ENCODE results near the gene HOXD8.

HOXD8 gene

DNA sequence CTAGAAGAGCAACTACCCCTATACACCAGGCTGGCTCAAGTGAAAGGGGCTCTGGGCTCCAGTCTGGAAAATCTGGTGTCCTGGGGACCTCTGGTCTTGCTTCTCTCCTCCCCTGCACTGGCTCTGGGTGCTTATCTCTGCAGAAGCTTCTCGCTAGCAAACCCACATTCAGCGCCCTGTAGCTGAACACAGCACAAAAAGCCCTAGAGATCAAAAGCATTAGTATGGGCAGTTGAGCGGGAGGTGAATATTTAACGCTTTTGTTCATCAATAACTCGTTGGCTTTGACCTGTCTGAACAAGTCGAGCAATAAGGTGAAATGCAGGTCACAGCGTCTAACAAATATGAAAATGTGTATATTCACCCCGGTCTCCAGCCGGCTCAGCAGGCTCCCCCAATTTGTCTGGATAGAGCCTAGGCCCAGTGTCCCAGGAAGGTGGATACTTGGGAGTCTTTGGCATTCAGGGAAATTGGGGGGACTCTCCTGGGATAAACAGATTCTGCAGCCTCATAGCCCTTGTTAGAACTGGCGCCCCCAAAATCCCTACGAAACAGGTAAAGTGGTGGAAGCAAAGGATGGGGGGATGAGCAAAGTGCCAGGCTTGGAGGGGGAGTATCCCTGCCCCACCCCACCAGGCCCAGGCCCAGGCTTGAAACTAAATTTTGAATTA, 19.4 kb downstream of the HOXD8 start:
- DNase-seq, result no peak

DNA sequence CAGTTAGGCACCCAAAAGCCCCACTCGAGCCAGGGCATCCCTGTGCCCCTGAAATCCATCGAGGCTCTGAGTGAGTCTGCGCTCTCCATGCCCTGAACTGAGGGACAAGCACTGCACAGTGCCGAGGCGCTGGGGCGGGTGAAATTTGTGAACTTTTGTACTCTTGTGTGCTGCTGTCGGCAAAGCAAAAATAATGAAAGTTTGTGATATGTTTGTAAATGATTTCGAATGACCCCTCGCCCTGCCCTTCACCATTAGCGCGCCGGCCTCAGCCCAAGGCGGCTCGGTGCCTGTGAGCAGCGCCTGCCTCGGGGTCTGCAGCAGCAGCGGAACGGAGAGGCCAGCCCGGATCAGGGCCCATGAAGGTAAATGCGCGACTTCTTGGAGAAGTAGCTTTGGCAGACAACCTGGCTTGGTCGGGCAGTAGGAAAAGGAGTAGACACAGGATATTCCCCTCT, 20.0 kb downstream of the HOXD8 start:
- no peak for DNase-seq

DNA sequence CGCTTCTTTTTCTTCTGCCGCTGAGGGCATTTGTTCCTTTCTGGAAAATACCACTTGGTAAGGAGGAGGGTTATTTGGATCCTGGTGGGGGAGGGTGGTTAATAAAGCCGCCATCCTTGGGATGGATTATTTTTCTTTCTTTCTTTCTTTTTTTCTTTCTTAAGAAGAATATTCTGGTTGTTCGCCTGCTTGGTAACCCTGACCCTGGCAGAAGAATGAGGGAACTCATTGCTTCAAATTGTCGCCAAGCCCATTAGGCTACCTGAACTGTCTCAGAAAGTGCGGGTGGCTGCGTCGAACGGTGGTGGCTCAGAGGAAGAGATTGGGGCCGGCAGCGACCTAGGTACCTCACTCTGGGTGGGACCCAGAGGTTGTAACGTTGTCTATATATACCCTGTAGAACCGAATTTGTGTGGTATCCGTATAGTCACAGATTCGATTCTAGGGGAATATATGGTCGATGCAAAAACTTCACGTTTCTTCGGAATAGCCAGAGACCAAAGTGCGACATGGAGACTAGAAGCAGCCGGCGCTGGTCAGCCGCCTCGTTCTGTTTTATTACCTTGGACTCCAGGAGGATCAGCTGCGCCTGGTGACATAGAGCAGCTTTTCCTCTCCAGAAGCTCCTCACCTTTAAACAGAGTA, 20.6 kb downstream of the HOXD8 start:
- DNase-seq, result no peak

DNA sequence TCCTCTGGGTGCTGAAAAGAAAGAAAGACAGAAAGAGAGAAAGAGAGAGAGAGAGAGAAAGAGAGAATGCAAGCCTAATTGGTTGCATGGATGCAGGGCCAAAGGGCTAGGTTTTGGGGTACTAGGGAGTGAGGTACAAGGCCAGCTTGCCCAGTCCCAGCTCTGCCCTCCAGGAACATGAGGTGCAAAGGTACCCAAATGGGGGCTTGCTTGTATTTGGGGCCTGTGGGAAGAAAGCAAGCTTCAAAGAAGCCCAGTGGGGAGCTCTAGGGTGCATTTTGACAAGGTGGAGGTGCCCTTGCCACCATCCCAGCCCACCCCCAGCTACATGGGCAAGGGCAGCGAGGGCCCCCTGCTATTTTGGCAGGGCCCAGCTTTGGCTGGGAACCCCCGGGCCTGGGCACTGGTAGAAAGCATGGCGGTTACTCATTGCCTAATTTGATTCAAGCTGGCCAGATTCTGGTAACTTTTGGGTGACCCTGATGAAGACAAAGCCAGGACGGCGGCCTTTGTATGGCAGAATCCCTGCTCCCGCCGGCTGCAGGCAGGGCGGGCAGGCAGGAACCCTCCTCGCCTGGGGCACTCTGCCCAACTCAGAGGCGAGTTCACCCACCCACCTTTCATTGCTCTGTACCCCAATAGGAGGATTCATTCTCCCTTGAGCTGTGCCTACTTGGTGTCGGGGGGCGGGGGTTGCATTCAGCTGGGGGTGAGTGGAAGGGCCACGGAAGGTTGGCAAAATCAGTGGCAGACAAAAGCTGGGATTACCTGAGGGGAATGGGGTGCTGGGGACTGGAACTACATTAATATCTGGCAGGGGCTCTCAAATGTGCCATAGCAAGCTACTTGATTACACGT, 21.3 kb downstream of the HOXD8 start:
- DNase-seq, result no peak

DNA sequence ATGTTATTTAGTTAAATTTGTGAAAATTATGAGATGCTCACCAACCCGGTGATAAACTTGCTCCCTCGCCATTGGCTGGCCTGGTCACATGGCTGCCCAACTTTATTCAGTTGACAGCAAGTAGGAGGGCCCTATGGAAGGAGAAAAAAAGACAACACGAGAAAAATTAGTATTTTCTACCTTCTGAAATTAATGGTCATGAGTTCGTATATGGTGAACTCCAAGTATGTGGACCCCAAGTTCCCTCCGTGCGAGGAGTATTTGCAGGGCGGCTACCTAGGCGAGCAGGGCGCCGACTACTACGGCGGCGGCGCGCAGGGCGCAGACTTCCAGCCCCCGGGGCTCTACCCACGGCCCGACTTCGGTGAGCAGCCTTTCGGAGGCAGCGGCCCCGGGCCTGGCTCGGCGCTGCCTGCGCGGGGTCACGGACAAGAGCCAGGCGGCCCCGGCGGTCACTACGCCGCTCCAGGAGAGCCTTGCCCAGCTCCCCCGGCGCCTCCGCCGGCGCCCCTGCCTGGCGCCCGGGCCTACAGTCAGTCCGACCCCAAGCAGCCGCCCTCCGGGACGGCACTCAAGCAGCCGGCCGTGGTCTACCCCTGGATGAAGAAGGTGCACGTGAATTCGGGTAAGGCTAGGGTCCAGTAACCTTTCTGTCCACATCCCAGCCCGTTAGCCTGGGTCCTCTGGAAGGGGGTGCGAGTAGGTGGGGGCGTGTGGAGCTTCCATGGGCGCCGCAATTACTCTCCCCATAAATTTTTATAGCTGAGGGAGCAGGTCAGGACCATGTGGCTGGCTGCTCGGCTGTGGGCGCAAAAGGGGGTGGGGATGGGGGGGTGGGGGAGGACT, 22.2 kb downstream of the HOXD8 start, which contains the start of gene HOXD4:
Gene HOXD4 (plus strand): TSS at position 109 of the 846 bp plus-strand sequence. CDS start 84 bp downstream, at position 193.
- no peak for DNase-seq

DNA sequence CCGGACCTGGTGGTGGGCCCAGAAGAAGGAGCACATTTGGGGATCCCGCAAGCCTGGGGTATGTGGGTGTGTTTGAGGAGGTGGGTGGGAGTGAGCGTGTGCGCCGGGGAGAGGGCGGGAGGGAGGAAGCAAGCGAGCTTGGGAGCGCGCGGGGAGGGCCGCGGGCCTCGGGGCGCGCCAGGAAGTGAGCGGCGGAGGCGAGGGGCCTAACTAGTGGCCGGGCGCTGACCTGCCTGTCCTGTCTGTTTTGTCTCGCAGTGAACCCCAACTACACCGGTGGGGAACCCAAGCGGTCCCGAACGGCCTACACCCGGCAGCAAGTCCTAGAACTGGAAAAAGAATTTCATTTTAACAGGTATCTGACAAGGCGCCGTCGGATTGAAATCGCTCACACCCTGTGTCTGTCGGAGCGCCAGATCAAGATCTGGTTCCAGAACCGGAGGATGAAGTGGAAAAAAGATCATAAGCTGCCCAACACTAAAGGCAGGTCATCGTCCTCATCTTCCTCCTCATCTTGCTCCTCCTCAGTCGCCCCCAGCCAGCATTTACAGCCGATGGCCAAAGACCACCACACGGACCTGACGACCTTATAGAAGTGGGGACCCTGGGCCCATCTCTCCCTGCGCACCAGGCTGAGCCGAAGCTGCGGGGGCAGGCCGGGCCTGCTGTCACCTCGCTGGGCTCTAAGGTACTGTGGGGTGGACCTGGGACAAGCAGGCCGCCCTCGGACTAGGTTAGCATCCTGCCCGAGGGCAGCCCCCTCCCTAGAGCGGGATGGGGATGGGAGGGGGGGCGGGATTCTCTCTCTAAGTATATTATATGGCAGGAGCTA, 23.1 kb downstream of the HOXD8 start:
- no peak for DNase-seq

DNA sequence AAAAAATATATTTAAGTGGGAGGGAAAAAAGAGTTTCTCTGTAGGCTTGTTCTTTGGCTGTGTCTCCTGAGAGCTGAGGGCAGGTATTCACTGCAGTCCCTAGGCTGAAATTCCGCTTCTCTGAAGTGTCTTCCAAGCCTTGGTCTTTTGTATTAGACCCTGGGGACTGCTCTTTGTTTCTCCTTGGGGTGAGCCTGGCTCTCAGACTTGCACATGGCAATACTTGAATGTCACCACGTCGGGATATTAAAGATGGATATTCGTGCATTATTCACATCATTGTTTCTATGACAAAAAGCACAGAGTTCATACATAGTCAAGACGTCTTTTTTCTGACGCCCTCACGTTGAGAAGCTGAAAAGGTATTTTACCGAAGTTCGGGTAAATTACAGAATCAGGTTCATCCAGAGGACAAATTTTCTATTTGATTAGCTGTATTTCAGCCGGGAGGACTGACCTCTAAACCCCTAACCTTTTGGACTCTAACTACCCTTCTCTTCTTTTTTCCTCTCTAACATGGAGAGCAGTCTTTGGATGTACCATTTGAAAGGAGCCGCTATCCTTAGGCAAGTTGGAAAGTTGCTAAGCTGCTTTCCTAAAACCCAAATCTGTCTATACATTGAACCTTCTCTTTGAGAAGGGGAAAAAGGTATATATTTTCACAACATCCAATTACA, 25.2 kb downstream of the HOXD8 start:
- no peak for DNase-seq

DNA sequence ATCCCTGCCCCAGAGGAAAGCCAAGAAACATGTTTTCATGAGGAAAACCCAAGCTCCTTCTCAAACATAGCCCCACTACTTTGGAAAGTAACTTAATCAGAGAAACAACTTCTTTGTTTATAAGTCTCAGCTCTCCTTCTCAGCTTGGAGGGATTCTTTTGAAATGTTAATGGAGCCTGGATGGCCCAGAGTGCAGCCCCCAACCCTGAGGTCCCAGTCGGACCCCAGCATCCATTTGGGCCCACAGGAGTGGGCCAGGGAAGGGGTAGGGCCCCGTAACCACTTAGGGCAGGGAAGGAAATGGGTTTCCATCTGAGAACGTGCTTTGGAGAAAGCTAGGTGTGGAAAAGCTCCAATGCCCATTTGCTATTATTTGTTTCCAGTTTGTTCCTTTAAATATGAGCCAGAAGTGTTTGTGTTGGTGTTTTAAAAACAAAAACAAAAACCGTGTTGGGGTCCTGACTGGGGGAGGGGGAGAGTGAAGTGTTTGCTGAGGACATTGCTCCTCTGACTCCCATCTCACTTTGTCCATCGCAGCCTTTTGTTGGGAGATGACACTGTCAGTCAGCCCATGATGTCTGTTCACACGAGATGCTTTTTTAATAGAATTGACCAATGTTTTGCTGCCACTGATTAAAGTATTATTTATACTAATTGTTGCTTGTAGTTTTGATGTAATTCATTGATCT, 26.0 kb downstream of the HOXD8 start:
- DNase-seq, result no peak

DNA sequence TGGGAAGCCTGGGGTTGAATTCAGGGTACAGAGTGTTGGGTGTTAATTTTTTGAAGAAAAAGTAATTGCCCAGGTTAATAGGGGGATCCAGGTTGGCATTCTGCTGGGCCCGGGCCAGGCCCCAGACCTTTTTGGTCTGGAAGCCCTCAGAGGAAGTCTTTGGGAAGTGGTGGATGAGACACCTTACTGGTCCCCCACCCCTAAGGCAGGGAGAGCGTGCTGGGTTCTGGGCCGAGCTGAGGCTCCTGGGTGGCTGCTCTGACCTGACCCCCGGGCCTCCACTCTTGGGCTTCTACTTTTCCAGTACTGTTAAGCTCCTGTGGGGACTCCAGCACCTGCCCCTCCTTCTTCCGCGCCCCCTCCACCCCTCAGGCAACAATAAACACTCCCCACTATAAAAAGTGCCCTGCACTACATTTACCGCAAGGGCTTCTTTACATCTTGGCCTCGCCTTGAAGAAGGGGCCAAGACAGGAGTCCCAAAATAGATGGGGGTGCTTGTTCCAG, 26.8 kb downstream of the HOXD8 start:
- no peak for DNase-seq

DNA sequence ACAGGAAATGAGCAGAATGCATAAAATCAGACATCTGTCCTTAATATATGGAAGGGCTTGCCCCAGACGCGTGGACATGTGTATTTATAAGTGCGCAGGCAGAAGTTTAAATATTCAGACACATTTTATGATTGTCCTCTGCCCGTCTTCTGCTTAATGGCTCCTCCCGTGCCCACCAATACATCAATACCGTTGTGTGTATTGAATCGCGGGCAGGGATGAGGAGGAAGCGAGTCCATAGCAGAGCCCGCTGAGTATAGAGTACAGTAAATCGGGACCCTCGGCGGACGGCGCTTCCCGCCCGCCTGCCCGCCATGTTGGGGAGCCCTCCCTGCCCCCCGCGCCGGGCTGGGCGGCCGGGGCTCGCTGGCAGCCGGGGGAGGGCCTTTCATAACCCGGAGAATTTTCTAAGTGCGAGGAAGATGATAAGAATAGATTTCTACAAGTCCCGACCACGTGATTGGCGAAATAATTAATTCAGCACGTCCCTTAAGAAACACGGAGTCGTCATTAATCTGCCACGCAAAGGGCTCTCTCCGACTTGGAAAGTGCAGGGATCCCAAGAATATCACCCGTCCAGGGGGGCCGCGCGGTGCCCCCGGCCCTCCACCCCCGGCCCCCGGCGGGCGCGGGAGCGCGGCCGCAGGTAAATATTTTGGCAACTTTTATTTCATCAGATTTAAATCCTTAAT, 27.4 kb downstream of the HOXD8 start, which contains the start of gene HOXD3:
Gene HOXD3 (plus strand): TSS at position 501 of the 692 bp plus-strand sequence. CDS start 11,808 bp downstream, outside the sequence.
- no peak for DNase-seq

DNA sequence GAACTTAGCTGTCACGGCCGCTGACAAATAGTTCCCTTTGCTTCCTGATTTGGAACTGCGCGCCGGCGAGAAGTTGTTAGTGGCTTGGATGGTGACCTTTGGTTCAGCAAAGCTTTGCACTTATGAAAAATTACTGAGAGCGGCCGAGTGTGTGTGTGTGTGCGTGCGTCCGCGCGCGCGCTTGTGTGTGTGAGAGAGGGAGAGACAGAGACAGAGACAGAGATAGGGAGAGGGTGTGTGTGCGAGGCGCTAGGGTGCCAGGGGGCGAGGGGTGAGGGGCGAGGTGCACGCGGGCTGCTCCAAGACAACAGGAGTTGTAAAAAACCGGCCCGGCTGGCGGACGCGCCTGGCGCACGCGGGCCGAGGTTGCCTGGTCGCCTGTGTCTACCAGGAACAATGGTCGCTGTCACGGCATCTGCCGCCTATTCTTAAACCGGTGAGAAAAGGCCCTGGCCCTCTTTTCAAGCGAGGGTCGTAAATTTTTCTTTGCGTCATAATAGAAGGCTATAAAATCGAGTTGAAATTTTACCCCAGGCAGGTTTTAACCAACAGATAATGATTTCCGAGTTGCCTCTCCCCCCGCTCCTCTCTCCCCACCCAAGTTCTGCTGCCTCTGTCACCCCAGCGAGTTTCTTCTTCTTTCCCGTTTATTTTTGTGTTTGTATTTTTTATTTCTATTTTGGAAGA, 28.1 kb downstream of the HOXD8 start:
- DNase-seq, result no peak

DNA sequence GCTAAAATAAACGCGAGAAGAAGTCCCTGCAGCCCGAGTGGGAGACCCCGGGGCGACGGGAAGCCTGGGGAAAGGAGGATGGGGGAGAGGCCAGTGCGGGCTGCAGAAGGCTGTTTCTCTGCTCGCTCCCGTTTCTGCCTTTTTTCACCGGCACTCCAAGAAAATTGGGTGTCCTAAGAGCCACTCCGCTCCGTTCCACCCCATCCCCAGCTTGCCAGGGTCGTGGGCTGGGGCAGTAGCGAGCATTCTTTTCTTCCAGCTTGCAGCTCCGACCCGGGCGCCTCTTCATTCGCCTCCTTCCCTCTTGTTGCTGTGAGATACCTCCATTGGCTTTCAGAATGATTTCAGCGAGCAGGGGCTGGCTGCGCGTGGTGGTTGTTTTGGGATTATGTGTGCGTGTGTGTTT, 28.7 kb downstream of the HOXD8 start:
- DNase-seq, result no peak

DNA sequence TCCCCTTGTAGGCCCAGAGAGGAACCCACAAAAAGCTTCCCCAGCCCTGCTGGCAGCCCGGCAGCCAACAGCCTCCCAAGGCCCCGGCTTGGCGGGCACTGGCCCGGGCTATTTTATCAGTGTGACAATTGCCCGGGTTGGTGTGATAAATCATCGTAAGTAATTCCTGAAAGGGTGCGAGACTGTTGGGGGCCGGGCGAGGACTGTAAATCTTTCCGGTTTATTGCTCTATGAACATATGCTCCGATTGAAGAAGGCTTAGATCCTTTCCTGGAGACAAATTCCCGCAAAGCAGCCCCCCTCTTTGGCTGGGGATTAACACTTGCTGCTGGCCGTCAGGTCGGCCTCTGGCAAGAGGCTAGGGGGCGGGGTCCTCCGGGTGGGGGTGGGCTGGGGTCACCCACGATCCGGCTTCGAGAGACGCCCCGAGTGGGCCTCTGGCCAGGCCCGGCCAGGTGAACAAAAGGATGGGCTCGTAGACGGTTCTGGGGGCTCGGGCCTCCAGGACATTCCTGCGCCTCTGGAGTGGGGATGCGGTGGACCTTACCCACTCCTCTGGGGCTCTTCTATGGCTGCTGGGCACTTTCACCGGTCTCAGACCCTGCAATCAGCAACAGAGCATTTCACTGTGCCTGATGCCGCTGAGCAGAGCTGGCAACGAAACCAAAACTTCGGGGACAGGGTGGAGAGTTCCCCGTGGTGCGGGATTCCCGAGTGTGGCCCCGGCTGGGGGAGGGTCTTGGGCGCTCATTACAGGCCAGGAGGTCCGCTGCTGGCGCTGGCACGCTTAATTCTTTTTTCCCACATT, 29.6 kb downstream of the HOXD8 start:
- DNase-seq, result no peak

DNA sequence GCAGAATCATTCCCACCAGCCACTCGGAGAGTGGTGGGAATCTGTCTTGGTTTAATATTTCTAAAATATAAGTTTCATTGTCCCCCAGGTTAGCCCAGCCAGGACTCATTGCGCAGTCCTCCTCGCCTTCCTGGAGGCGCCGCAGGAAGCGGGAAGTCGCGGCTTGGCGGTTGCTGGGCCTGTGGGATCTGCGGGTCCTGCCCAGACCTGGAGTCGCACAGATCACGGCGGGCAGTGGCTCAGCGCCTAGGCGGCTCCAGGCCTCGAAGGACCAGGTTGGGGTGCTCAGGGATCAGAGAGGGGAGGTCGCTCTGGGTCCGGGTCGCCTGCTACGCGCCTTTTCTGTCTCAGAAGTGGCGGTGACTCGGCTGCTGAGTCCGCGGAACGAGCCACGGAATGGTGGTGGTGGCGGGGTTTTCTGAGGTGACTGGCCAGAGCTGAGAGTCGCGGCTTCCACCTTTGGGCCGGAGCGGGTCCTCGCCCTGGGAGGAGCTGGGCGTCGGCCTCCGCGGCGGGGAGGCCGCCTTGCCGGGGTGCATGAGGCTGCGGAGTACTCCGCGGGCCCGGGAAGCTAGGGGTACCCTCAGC, 30.3 kb downstream of the HOXD8 start:
- DNase-seq, result no peak

DNA sequence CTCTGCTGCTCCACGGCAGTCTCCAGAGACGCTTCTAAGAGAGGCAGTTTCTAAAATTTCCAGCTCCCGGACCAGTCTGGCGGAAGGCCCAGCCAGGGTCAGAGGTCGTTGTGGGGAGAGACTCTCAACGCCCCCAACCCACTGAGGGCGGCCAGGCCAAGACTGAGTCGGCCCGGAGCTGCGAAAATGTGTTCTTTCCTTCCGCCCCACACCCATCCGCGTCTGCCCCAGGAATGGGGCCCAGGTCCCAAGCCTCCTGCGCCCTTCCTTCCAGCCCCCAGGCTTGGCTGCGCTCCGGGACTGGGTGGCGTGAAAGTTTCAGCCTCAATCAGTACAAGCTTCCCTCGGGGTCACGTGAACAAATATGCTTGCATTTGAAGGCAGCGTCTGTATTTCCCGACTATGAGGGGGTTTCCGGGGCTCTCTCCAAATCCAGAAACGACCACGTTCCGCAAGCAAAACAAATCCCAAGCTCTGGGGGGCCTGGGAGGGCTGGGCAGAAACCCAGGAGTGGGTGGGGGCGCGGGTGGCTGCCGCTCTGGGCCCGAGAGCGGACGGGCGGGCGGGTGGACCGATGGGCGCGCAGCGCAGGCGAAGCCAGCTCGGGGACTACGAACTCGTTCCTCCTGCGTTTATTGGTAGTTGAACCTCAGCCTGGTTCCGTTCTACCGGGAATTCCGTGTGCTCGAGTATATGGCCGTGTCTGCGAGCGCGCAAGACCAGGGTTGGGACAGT, 30.9 kb downstream of the HOXD8 start:
- no peak for DNase-seq

DNA sequence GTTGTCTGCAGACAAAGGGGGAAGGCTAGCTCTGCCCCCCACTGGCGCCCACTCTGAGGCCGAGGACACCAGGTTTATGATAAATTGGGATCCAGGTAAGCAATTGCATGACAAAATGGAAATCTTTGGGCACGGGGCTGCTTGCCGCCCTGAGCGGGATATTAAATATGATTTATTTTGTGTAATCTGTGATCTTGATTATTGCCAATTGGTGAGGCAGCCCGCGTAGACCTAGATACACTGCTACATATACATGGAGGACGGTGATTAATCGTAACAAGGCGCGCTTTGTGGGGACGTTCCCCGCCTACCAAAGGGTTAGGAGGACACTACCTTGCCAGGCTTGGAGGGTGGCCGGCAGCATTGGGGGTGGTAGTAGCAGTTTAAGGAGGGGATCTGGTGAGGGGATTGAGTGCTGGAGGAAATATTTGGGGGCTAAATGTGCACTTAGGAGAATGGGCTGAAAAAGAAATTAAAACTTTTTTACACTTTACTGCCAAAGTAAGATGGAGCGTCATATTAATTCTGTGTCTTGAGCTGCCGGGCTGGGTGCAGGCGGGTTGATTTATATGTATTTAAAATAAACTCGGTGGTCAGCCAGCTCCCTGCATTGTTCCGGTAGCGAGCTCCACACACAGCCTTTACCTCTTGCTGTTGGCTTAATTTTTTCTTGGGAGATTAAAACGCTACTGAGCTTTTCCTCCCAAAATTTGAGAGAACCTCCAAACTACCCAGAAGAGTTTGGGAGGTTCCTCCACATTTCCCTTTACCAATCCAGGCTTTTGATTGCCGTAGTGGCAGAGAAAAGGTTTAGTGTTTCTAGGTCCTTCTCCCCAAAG, 31.7 kb downstream of the HOXD8 start:
- no peak for DNase-seq

Measured in activated CD4-positive, alpha-beta T cell treated with anti-CD3 and anti-CD28 coated beads for 48 hours (primary cell).